ENCODE data around the gene FAIM.
"Not testable (repeated sequence)": the region's sequence is repeated elsewhere in the genome, so short reads cannot be mapped to it uniquely, and the experiment has no call there.

FAIM gene, protein sequence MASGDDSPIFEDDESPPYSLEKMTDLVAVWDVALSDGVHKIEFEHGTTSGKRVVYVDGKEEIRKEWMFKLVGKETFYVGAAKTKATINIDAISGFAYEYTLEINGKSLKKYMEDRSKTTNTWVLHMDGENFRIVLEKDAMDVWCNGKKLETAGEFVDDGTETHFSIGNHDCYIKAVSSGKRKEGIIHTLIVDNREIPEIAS
- 12.2 to 44.4 (median 25.9) reads per million in 17 experiments for total RNA-seq

DNA sequence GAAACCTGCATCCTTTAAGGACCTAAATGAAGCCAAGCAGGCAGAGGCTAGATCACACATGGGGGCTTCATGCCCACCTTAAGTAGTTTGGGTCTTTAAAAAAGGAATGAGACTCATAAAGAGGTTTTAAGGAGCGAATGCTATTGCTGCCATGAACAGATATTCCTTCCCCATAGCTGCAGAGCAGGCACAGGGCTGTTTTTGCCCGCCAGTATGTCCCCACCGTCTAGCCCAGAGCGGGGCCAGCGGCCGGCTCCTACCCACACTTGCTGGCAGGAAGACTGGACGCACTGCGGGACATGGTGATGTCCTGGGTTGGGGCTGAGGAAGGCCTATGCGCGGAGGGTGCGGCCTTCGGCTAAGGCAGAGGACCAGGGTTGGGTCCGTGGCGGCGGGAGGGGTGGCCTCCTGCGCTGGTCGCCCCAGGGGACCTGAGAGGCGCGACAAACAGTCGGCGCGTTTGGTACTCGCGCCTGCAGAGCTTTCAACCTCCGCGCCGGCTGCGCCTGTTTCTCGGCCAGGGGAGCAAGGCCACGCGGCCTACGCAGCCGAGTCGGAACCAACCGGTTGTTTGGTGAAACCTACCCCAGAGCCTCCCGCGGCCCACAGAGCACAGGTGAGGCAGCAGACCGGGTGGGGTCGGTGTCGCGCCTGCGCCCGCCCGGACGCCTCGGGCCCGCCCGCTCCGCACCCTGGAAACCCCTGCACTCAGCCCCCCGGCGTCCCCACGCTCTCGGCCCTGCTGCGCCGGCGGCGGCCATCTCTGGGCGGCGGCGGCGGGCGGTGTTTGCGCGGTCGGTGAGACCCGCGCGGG, at the start of gene FAIM:
Gene FAIM, plus strand, starts transcription at position 450 of the 814 bp plus-strand sequence. CDS start 10,956 bp downstream, outside the sequence.
- DNase-seq: peak; percentile 61 to 82 (median 71)

DNA sequence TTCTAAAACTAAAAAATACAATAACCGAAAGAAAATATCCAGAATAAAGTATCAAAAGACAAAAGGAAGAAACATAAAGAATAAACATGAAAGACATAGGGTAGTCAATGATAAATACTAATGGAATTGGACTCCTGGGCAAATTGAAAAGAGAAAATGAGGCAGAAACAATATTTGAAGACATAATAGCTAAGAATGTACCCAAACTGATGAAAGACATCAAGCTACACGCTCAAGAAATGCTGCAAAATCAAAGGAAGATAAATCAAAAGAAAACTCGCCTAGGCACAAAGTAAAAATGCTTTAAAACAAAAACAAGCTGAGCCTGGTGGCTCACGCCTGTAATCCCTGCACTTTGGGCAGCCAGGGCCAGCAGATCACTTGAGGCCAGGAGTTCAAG, 49.4 kb upstream of the FAIM start:
- DNase-seq: no peak

- no peak for DNase-seq
Measured at GRCh38 chr3:138560501-138560900, 48.1 kb upstream of the FAIM start.

GRCh38 chr3:138562902-138563301, 45.7 kb upstream of the FAIM start:
- not testable (repeated sequence) for DNase-seq

- not testable (repeated sequence) for DNase-seq
Measured at GRCh38 chr3:138566293-138566692, 42.3 kb upstream of the FAIM start.

DNA sequence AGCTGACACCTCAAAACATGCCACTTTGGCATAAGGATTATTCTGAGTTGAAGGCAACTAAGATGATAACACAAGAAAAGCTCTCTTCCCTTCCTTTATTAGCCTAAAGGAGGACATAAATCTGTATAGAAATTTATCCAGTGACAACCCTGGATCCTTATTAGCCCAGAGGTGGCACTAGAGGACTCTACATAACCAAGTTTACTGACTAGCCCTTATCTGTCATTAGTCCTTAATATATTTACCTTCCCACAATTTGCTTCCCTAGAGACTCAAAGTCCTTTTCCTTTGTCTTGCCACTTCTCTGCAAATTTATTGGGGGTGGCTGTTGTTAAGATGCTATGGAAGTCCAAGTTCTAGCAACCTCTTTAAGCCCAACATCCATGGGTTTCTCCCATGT, 41.2 kb upstream of the FAIM start:
- peak in 1 of 4 experiments; percentile 12 for DNase-seq

DNA sequence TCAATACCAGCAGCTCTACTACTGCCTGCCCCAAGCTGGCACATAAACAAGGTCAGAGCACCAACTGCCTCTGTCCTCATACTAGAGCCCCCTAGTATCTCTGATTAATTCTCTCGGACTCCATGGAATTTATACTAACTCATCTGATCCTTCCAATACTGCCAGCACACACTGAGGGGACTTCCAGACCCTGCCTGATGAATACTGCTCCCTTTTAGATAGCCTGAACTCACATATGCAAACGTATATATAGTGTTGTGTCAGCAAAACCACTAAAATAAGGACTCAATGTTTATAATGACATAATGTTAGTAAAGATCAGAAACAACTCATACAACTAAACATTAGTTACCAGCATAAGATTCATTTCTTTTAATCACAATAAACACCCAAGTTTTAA, 39.5 kb upstream of the FAIM start:
- no peak for DNase-seq

DNA sequence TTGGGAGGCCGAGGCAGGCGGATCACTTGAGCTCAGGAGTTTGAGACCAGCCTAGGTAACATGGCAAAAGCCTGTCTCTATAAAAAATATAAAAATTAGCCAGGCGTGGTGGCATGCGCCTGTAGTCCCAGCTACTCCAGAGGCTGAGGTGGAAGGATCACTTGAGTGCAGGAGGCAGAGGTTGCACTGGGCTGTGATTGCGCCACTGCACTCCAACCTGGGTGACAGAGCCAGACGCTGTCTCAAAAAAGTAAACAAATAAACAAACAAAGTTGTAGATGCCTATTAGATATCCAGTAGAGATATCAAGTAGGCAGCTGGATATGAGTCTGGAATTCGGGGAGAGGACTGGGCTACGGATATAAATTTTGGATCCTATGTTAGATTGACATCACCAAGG, 38.9 kb upstream of the FAIM start:
- DNase-seq: not testable (repeated sequence)

DNA sequence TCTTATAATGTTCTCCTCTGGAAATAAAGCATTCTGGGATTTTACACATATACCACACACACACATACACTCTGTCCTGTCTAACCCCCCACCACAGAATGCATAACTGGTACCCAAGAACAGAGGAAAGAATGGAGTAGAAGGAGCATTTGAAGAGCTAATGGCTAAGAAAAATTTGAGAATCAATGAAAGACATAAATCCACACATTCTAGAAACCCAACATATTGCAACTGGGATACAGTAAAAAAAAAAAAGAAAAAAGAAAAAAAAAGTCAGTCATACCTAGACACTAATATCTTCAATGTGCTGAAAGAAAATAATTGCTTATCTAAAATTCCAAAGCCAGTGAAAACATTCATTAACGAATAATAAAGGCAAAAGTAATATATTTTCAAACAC, 35.4 kb upstream of the FAIM start:
- DNase-seq: no peak

DNA sequence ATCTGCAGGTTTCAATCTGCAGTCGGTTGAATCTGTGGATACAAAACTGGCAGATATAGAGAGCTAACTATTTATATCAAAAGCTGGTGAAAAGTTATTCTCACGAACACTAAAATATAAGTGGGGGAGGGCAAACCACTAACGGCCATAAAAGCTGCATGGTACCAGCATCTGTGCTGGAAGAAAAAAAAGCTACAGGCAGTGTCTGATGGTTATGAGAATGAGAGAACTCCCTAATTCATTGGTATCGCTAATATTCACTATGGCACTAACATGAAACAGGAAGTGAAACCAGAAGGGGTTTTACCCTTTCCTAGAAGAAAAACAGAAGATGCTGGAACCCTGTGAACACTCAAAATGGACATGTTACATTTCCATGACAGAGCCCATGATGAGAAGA, 30.4 kb upstream of the FAIM start:
- DNase-seq: peak; percentile 28 to 85 (median 64)

- DNase-seq: no peak
Measured at GRCh38 chr3:138578961-138579574, 29.5 kb upstream of the FAIM start.

- no peak for DNase-seq
Measured at GRCh38 chr3:138587374-138587773, 21.2 kb upstream of the FAIM start.

DNA sequence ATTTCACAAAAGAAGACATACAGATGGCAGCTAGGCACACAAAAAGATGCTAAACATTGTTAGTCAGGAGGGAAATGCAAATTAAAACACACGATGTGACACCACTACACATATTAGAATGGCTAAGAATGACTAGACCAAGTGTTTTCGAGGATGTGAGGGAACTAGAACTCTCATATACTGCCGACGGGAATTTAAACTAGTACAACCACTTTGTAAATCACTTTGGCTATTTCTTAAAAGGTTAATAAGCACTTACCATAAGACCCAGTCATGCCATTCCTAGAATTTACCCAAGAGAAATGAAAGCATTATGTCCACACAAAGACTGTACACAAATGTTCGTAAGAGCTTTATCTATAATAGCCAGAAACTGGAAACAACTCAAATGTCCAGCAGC, 20.1 kb upstream of the FAIM start:
- no peak for DNase-seq

DNA sequence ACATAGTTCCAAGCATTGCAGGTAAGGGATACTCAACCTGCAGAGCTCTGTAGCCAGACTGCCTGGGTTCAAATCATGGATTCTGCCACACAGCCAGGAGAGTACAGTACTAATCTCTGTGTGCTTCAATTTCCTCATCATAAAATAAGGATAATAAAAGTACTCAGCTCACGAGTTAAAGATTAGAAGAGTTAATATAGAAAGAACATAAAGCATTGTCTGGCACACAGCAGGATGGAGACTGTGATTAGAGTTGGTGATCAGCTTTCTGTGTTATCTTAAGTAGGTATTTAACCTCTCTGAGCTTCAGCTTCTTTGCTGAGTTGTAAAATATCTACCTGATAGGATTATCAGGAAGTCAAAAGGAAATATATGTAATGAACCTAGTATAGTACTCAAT, 17.2 kb upstream of the FAIM start:
- no peak for DNase-seq

DNA sequence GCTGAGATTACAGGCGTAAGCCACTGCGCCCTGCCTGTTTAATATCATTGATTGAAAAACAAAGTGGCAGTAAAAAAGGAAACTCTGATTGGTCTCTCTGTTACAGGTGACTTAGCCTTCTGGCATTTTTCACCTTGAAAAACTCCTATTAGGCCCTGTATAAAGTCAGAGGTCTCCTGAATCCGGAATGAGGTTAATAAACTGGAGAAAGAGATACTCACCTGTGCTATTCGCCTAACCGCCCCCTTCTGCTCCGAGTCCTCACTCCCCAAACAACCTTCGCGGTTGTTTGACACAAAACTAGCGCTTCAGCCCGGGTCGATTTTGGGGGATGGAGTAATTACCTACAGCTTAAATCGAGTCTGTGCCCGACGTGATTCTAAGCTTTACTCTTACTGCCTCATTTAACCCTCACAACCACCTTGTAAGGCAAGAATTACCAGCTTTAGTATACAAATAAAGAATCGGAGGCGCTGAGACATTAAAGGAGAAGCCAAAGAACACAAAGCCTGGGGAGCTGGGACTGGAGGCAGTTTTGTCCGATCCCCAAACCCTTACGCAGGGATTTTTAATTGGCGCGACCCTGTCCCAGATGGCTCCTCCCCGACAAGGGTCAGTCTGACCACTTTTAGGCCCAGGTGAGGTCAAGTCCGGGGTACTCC, 15.0 kb upstream of the FAIM start:
- no peak for DNase-seq

DNA sequence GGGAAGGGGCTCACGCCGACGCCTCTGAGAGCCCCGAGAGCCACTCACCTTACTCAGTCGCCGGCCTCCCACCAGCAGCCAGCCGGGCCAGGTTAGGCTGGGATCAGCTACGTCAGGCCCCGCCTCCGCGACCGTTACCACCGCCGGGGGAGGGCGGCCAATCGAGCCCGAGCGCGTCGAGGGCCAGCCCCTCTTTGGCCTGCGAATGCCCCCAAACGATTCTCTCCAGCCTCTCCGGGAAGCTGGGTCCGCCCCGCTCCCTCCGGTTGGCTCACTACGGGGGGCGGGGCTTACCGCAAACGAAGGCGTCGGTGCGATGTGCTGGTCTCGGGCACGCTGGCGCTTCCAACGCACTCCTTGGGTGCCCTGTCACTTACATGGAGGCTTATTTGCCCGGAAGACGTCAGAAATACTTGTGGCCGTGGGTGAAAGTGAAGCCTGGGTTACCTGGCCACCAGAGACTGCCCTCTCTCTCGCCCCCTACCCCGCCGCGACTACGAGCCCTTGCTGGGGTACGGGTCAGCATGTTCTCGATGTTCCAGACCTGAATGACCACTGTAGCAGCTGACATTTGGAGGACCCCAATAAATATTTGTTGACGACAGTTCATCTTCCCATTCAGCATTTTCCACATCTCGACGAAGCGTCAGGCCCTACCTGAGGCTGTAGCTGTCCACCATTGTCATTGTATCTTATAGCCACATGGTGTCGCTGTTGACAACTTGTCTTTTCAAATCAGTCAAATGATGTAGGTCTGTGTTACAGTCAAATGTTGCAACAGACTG, 14.2 kb upstream of the FAIM start, which contains the start of gene CEP70:
Gene CEP70, minus strand, starts transcription at position 111 of the 785 bp plus-strand sequence. CDS start 21,333 bp downstream, outside the sequence.
- peak; percentile 84 to 94 (median 92) for DNase-seq

GRCh38 chr3:138594935-138595610, 13.5 kb upstream of the FAIM start:
- DNase-seq: peak in 1 of 4 experiments; percentile 14

GRCh38 chr3:138597186-138597976, 11.2 kb upstream of the FAIM start:
- DNase-seq: not testable (repeated sequence)

GRCh38 chr3:138598534-138598933, 10.0 kb upstream of the FAIM start:
- DNase-seq: no peak

GRCh38 chr3:138600100-138600745, 8.3 kb upstream of the FAIM start:
- peak in 3 of 4 experiments; percentile 7 to 67 (median 30) for DNase-seq

Measured in suppressor macrophage (primary cell).